ENCODE measurements around the gene RRP9.

DNA sequence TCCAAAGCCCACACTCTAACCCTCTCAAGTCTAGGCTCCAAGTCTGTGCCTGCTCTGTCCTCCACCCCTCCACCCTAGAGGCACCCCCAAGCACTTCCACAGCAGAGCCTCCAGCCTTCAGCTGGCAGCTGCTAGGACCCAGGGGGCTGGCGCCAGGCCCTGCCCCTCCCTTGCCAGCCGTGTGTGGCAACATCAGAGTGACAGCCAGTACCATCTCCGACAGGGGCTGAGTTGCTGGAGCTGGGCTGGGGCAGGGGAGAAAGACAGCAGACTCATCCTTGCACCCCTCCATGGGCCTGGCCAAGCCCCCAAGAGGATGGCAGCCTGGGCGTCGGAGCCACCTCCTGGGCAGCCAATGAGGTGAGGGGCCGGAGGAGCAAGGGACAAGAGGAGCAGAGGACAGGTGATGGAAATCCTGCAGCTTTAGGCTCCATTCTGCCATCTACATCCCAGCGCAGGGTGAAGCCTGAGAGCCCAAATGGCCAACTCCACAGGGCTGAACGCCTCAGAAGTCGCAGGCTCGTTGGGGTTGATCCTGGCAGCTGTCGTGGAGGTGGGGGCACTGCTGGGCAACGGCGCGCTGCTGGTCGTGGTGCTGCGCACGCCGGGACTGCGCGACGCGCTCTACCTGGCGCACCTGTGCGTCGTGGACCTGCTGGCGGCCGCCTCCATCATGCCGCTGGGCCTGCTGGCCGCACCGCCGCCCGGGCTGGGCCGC lies 13.6 kb upstream of the RRP9 start, which contains the start of gene GPR62:
- TF ChIP-seq YY1 (IDR thresholded peaks at IDR 0.05; ENCODE audit: insufficient read depth, insufficient read length) (no peak), ZNF274 (IDR thresholded peaks at IDR 0.05; ENCODE audit: low read depth, low read length) (no peak)

Measured in NT2/D1 (cell line).